ENCODE data around the gene POLR2J2.
"Not testable (repeated sequence)": the region's sequence is repeated elsewhere in the genome, so short reads cannot be mapped to it uniquely, and the experiment has no call there.

POLR2J2 gene

DNA sequence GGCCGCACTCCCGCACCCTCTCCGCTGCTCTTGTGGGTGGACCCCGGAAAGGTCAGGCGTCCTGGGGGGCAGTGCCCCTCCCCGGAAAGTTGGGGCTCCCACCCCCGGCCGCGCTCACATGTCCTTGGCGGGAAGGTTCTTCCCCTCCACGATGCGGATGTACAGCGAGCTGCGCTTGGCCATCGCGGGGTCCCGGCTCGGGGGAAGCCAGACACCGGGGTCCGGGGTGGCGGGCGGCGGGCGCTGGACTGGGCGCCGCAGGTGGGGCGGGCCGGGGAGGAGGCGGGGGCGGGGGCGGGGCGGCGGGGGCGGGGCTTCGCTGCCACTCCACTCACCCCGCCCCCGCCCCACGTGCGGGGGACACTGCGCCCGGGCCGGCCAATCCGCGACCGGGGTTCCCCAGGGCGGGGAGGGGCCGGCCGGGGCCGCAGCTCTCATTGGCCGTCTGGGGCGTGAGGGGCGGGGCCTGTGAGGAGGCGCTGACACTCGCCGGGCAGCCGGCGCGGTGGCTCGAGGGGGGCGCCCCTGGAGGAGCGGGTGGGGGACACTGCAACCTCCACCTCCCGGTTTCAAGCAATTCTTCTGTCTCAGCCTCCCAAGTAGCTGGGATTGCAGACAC, 54.8 kb downstream of the POLR2J2 start, which contains the start of gene RASA4:
RASA4 (minus strand) TSS at position 250 of the 619 bp plus-strand sequence; CDS start at position 183, 67 bp downstream.
- H3K27me3 ChIP-seq (ENCODE audit: control insufficient read depth, insufficient read depth, low read length); H3K9ac ChIP-seq (ENCODE audit: low read length); H3K9me3 ChIP-seq (ENCODE audit: control insufficient read depth, insufficient read depth, low read depth, low read length); H3K27ac ChIP-seq (ENCODE audit: low read depth, low read length); H3K36me3 ChIP-seq (ENCODE audit: control insufficient read depth, insufficient read depth, low read length); H3K4me1 ChIP-seq (ENCODE audit: control insufficient read depth, insufficient read depth, low read length): not testable (repeated sequence)
- peak within 1 kb of the TSS; percentile 47; the same call in 1 of the 2 replicates for H3K4me3 ChIP-seq (ENCODE audit: low read depth, low read length)

Data from HUES6 (cell line).